ENCODE data around the gene SCN1A. TPM values are rescaled to one million over a fixed set of nuclear protein-coding genes. Genes with fewer than 3 reads are reported as not detected.

Gene SCN1A
- polyA plus RNA-seq, 1 of the 3 experiments (the other 2 are of a cell fraction): not detected

GRCh38 chr2:166158546-166158945 lies 30.7 kb upstream of the SCN1A start:
- H3K9me3 ChIP-seq: no peaks in the 10 kb centered on the region
- H3K4me2 ChIP-seq: no peak overlapping the region
- TF ChIP-seq POLR2AphosphoS5 (IDR thresholded peaks at IDR 0.05; ENCODE audit: low read depth, low read length): no peak
- no peak for TF ChIP-seq PBX3 (IDR thresholded peaks at IDR 0.05)
- no peak for TF ChIP-seq ELF1 (IDR thresholded peaks at IDR 0.05)
- TF ChIP-seq FOXJ3 (CRISPR knock-in tag; IDR thresholded peaks at IDR 0.05): no peak
- TF ChIP-seq YY1 (IDR thresholded peaks at IDR 0.05; ENCODE audit: low read depth): no peak
- no peak for TF ChIP-seq RCOR1 (IDR thresholded peaks at IDR 0.05; ENCODE audit: low read length)
- TF ChIP-seq NFIC (IDR thresholded peaks at IDR 0.05; ENCODE audit: borderline replicate concordance): no peak
- TF ChIP-seq GATA2 (CRISPR knock-in tag; IDR thresholded peaks at IDR 0.05): no peak
- no peak for TF ChIP-seq JUND (IDR thresholded peaks at IDR 0.05)
- no peak for TF ChIP-seq TEAD4 (IDR thresholded peaks at IDR 0.05; ENCODE audit: borderline replicate concordance, insufficient read depth)
- TF ChIP-seq MXI1 (IDR thresholded peaks at IDR 0.05; ENCODE audit: low read depth, low read length): no peak
- TF ChIP-seq, protein P1, sequence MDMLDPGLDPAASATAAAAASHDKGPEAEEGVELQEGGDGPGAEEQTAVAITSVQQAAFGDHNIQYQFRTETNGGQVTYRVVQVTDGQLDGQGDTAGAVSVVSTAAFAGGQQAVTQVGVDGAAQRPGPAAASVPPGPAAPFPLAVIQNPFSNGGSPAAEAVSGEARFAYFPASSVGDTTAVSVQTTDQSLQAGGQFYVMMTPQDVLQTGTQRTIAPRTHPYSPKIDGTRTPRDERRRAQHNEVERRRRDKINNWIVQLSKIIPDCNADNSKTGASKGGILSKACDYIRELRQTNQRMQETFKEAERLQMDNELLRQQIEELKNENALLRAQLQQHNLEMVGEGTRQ (IDR thresholded peaks at IDR 0.05; ENCODE audit: borderline replicate concordance, low read depth, low read length): no peak
- TF ChIP-seq SIN3A (IDR thresholded peaks at IDR 0.05; ENCODE audit: borderline replicate concordance, low read depth, low read length): no peak
- TF ChIP-seq, protein P2, sequence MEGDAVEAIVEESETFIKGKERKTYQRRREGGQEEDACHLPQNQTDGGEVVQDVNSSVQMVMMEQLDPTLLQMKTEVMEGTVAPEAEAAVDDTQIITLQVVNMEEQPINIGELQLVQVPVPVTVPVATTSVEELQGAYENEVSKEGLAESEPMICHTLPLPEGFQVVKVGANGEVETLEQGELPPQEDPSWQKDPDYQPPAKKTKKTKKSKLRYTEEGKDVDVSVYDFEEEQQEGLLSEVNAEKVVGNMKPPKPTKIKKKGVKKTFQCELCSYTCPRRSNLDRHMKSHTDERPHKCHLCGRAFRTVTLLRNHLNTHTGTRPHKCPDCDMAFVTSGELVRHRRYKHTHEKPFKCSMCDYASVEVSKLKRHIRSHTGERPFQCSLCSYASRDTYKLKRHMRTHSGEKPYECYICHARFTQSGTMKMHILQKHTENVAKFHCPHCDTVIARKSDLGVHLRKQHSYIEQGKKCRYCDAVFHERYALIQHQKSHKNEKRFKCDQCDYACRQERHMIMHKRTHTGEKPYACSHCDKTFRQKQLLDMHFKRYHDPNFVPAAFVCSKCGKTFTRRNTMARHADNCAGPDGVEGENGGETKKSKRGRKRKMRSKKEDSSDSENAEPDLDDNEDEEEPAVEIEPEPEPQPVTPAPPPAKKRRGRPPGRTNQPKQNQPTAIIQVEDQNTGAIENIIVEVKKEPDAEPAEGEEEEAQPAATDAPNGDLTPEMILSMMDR (IDR thresholded peaks at IDR 0.05): no peak
- no peak for TF ChIP-seq ZBTB33 (IDR thresholded peaks at IDR 0.05; ENCODE audit: borderline replicate concordance, low read depth)
- no peak for TF ChIP-seq TAF1 (IDR thresholded peaks at IDR 0.05; ENCODE audit: borderline replicate concordance, low read depth, low read length)
- TF ChIP-seq, protein P3, sequence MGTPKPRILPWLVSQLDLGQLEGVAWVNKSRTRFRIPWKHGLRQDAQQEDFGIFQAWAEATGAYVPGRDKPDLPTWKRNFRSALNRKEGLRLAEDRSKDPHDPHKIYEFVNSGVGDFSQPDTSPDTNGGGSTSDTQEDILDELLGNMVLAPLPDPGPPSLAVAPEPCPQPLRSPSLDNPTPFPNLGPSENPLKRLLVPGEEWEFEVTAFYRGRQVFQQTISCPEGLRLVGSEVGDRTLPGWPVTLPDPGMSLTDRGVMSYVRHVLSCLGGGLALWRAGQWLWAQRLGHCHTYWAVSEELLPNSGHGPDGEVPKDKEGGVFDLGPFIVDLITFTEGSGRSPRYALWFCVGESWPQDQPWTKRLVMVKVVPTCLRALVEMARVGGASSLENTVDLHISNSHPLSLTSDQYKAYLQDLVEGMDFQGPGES (IDR thresholded peaks at IDR 0.05; ENCODE audit: low read depth, low read length): no peak
- H3K27ac ChIP-seq (ENCODE audit: low read depth in 2 of 2, low read length in 1 of 2): no peak overlapping the region
- no peak for DNase-seq
- H3K4me3 ChIP-seq (ENCODE audit: low read depth in 2 of 2, low read length in 1 of 2): no peak overlapping the region
- no peaks in the 10 kb centered on the region for H3K36me3 ChIP-seq (replicated peaks in 1 of 2; ENCODE audit: control insufficient read depth in 1 of 2, insufficient read depth in 2 of 2, low read length in 1 of 2)
- POLR2A ChIA-PET: no interaction called here
- no peaks in the 10 kb centered on the region for H3K9me2 ChIP-seq
- no peaks in the 10 kb centered on the region; a peak in 1 of 4 replicates for H3K4me1 ChIP-seq (ENCODE audit: control insufficient read depth in 1 of 2, insufficient read depth in 2 of 2, low read depth in 1 of 2, low read length in 1 of 2)
- CTCF ChIA-PET: interaction anchor here (1.1 kb wide), 1 partner anchor 31 kb away, joined by 3 read pairs; the partner anchor contains the start of gene SCN1A
- no peaks in the 10 kb centered on the region for H3K27me3 ChIP-seq (ENCODE audit: insufficient read depth)
- WGBS (ENCODE audit: low lambda C conversion rate): 76% methylated on average over 2 of the region's 2 CpGs
- H3F3A ChIP-seq (replicated peaks; ENCODE audit: insufficient read depth): no peaks in the 10 kb centered on the region
- H4K20me1 ChIP-seq (ENCODE audit: insufficient read depth): no peaks in the 10 kb centered on the region
- no peak overlapping the region for H3K9ac ChIP-seq
- H2AFZ ChIP-seq (ENCODE audit: low read depth): no peak overlapping the region
- no peaks in the 10 kb centered on the region for H3K79me2 ChIP-seq (ENCODE audit: insufficient read depth)

Measured in SK-N-SH (cell line).